ENCODE measurements around the gene SIN3B.

The SIN3B gene

GRCh38 chr19:16889883-16890460 lies 60.8 kb downstream of the SIN3B start:
- DNase-seq = no peak

DNA sequence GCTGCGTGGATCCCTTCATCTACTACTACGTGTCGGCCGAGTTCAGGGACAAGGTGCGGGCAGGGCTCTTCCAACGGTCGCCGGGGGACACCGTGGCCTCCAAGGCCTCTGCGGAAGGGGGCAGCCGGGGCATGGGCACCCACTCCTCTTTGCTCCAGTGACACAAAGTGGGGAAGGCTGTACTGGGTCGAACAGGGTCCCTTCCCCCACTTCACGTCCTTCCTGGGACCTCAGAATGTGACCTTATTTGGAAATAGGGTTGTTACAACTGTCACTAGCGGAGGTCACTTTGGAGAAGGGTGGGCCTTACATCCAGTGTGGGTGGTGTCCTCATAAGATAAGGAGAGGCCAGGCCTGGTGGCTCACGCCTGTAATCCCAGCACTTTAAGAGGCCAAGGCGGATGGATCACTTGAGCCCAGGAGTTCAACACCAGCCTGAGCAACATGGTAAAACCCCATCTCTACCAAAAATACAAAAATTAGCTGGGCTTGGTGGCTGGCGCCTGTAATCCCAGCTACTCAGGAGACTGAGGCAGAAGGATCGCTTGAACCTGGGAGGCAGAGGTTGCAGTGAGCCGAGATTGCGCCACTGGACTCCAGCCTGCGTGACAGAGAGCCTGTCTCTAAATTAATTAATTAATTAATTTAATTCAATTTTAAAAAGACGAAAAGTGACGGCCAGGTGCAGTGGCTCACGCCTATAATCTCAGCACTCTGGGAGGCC lies 61.4 kb downstream of the SIN3B start:
- DNase-seq = no peak

- DNase-seq = no peak
Measured at GRCh38 chr19:16891696-16892382, 62.6 kb downstream of the SIN3B start.

DNA sequence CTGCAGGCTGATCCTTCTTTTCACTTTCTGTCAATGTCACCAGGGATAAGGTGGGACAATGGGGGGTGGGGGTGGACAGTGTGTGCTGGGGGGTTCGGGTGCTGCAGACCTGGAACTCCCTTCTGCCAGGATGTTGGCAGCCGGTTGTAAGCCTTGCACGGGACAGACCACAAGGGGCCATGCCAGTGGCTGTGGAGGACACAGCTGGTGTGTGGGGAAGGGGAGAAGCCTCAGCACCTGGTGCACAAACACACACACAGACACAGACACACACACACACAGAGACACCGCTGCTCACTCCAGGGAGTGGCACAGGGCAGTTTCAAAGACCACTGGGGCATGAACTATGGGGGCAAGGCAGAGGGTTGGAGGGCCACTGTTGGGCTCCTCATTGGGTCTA lies 63.2 kb downstream of the SIN3B start:
- DNase-seq = no peak

GRCh38 chr19:16892868-16893685 lies 63.9 kb downstream of the SIN3B start:
- no peak for DNase-seq

DNA sequence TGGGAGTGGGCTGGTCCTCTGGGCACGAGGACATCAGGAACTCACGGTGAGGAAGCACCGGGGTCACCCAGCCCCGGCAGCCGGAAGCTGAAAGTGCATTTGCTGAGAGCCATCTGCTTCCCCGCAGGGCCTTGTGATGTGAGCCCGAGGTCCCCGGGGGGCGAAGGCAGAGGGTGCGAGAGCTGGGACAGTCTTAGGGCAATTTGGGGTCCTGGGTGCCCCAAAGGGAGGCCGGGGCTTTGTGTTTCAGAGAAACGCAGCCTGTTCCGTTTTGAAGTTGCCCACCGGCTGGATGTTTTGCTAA lies 64.4 kb downstream of the SIN3B start:
- no peak for DNase-seq

- no peak for DNase-seq
Measured at GRCh38 chr19:16894080-16894479, 64.9 kb downstream of the SIN3B start.

DNA sequence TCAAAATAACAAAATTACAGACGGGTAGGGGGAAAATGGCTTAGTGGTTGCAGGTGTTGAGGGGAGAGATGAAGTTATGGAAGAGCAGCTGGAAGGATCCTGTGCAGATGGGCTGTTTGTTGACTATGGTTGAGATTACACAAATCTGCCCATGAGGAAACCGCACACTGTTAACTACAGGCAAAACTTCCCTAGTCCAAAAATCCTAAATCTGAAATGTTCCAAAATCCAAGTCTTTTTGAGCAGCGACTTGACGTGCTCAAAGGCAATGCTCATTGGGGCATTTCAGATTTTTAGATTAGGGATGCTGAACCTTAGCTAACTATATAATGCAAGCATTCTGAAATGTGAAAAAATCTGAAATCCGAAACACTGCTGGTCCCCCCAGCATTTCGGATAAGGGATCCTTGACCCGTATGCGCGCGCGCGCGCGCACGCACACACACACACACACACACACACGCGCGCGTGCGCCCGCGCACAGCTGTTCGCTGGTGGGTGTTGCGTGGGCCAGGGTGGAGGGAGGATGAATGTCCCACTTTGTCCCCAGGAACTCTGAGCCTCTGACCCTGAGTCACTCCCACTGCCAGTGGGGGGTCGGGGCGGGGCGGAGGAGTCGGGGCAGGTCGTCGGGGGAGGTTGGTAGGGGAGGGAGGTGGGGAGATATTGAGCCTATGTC lies 66.4 kb downstream of the SIN3B start:
- no peak for DNase-seq

GRCh38 chr19:16896146-16897028 lies 67.2 kb downstream of the SIN3B start:
- no peak for DNase-seq

GRCh38 chr19:16897029-16897855 lies 68.0 kb downstream of the SIN3B start:
- DNase-seq = no peak

DNA sequence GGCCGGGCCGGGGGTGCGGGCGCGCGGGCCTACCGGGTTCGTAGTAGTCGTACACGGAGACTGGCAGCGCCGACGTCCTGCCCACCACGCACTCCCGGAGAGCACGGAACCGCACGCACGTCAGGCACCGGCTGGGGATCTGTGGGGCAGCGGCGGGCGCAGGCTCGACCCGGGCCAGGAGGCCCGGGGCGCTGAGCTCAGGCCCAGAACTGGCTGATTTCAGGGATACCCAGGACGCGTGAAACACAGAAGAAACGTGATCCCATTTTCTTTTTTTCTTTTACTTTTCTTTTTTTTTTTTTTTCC lies 68.6 kb downstream of the SIN3B start:
- DNase-seq = no peak

GRCh38 chr19:16898361-16899015 lies 69.3 kb downstream of the SIN3B start:
- DNase-seq = no peak

DNA sequence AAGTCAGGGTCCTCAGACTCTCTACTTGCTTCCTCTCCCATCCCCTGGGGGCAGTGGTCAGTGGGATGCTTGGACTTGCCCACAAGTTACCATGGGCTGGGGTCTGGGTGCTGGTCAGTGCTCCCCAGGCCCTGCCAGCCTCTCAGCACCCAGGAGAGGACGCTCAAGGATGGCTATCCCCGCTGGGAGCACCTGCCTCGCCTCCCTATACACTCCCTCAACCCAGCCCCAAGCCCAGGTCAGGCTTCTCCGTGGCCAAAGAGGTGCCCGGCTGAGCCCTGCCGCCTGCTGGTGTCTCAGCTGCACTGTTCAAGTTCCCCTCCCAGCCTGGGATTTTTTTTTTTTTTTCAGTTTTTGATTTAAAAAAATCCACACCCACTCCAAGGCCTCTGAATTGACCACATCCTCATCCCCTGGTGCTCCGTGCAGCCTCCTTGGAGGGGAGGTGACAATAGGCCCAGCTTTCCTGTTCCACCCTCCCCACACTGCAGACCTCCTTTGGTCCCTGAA lies 70.4 kb downstream of the SIN3B start:
- no peak for DNase-seq

DNA sequence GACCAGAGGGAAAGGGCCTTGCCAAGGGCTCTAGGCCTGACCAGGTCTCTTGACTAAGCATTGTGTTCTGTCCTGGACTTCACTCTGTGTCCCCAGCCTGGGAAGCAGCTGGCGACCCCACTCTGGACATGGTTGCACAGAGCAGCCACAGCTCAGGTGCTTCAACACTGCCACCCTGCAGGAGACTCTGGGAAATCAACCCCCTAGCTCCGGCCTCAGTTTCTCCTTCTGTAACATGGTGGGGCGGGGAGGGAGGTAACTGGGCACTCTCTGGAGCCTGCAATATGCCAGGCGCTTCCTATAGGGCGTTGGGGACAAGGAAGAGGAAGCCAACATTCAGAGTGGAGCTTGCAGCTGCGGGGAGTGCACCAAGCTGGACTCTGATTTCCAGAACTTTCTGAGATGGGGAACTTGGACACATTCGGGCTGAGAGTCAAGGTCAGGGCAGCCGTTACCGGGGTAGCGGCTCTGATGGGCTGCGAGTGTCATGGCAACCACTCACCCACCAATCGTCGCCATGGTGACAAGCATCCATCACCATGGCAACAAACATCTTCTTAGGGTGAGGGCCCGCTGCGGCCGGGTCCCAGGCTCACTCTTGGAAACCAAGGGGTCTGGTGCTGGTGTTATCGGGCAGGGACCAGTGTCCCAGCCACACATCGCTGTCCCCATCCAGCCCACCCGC lies 72.4 kb downstream of the SIN3B start:
- DNase-seq = no peak

DNA sequence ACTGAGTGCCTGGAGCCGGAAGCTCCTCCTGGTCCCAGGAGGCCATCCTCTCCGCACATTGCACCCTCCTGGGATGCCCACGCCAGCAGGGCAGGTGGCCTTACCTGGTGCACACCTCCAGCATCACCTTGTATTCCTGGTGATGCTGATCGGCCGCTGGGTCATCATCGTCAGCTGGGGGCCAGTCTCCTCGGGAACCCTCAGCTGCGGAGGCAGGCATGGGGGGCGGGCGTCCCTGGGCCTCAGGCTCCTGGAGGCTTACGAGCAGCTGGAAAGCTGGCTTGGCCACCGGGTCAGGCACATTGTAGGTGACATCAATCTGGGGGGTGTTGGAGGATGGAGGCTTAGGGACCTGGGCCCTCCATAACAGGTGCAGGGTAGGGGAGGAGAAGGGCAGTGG lies 73.3 kb downstream of the SIN3B start:
- no peak for DNase-seq

DNA sequence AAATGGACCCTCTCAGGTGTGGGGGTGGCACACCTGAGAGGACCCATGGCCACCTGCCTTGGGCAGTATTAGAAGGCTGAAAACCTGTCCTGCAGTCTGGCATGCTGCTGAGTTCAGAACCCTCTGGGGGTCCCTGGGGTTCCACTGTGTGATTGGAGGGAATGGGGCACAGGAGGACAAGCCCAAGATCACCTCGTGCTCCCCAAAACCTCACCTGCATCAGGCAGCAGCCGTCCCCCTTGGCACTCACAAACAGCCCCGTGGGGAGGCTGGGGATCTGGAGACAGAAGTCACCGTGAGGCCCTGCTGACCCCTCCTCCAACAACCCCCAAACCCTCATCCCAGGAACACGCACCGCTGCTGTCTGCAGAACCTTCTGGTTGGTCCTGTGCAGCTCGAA lies 74.1 kb downstream of the SIN3B start:
- DNase-seq = no peak

DNA sequence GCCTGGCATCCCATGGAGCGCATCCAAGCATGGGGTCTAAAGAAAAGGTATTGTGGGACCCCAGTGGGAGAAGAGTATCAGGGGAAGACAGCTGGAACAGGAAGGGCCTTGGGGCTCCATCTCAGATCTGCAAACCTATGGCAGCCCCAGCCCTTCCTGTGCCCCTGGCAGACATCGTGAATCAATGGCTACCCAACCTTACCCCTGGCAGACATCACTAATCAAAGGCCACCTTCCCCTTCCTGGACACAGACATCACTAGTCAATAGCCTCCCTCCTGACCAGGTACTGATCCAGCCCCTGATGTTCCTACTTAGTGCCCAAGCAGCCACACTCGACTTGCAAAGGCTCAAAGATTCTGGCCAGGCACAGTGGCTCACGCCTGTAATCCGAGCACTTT lies 75.4 kb downstream of the SIN3B start:
- DNase-seq = no peak

- DNase-seq = no peak
Measured at GRCh38 chr19:16908759-16909158, 79.6 kb downstream of the SIN3B start.

DNA sequence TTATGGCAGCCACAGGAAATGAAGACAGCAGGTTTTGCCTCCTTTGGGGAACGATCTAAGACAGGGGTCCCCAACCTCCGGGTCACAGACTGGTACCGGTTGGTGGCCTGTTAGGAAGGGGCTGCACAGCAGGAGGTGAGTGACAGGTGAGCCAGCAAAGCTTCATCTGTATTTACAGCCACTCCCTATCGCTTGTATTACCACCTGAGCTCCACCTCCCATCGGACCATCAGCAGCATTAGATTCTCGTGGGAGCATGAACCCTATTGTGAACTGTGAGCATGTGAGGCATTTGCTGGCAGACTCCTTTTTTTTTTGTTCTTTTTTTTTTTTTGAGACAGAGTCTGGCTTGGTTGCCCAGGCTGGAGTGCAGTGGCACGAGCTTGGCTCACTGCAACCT lies 81.8 kb downstream of the SIN3B start:
- DNase-seq = no peak

DNA sequence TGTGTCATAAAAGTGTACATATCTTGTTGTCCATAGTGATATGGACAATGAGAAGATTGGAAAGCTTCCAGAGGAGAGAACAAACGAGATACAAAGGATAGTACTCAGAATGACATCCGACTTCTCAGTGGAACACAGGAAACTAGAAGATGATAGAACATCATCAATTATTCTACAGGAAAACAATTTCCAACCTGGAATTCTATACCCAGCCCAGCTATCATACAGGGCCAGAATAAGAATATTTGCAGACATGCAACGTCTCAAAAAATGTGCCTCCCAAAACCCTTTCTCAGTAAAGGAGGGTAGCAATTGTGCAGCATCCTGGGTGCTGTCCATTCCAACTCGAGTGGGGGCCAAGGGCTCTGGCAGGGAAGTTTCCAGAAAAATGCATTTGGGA lies 83.6 kb downstream of the SIN3B start:
- no peak for DNase-seq
